HG03066 (cell line): ENCODE measurements around the gene HES7.

Experiments
- ATAC-seq: cut with Tn5 transposase; IDR thresholded peaks from one replicate; pipeline ENCODE4 v1.9.1; 2021; ENCODE audit warnings: low read depth; ENCODE audit not compliant: unreplicated experiment

HES7 gene

GRCh38 chr17:8075574-8076342 is 48.1 kb downstream of the HES7 start:
- no peak for ATAC-seq

- no peak for ATAC-seq
These were observed 48.8 kb downstream of the HES7 start for GRCh38 chr17:8075081-8075480.

GRCh38 chr17:8074554-8074953 is 49.4 kb downstream of the HES7 start:
- ATAC-seq: no peak

GRCh38 chr17:8073627-8074484 is 50.0 kb downstream of the HES7 start:
- no peak for ATAC-seq

GRCh38 chr17:8072729-8073461 is 51.0 kb downstream of the HES7 start:
- no peak for ATAC-seq

- ATAC-seq: no peak
These were observed 51.6 kb downstream of the HES7 start for GRCh38 chr17:8072341-8072728.

- no peak for ATAC-seq
These were observed 52.4 kb downstream of the HES7 start for GRCh38 chr17:8071496-8071895.
